ENCODE data around the gene NTRK3.

NTRK3 gene

DNA sequence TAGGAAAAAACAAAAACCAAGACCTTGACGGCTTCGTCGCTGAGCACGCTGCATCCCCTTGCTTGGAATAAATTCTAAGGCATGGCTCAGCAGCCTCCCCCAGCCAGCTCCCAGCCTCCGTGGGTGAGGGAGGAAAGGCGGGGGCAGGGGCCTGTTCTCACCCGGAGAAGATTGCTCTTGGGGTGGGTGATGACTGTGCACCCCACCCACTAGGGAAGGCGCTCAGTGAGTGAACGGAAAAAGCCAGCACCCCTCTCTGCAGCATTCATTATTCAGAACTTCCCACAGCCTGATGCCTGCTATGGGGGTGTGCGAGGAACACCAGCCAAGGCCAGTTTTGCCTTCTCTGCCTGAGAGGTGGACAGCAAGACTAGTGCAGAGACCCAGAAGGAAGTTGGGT is 19.3 kb upstream of the NTRK3 start:
- Histone ChIP-seq H3K4me2 (ENCODE audit: low read length) (no peak overlapping the region), H3K18ac (ENCODE audit: low read length) (no peak overlapping the region), H3K79me2 (ENCODE audit: control insufficient read depth, insufficient read depth, low read length, poor library complexity) (no peaks in the 10 kb centered on the region), H3K23ac (ENCODE audit: low read length) (no peak overlapping the region), H3K36me3 (ENCODE audit: control insufficient read depth in 1 of 2, insufficient read depth in 2 of 2, low read length in 2 of 2) (no peaks in the 10 kb centered on the region), H2AFZ (ENCODE audit: insufficient read depth, low read length, poor library complexity) (no peak overlapping the region), H3K9ac (ENCODE audit: low read length) (no peak overlapping the region), H4K91ac (ENCODE audit: low read depth, low read length) (no peak overlapping the region), H2BK12ac (ENCODE audit: low read length) (no peak overlapping the region), H2BK5ac (ENCODE audit: low read depth, low read length, poor library complexity) (no peak overlapping the region), H3K27ac (ENCODE audit: low read depth, low read length) (no peak overlapping the region), H3K79me1 (ENCODE audit: low read length) (no peaks in the 10 kb centered on the region), H3K9me3 (ENCODE audit: insufficient read depth, low read depth, low read length) (peaks cover 3% of the 10 kb centered on the region), H3K4me3 (ENCODE audit: low read depth, low read length) (no peak overlapping the region), H3K14ac (ENCODE audit: low read length) (no peak overlapping the region), H3K4me1 (ENCODE audit: control insufficient read depth in 1 of 2, insufficient read depth in 2 of 2, low read length in 2 of 2) (no peaks in the 10 kb centered on the region), H4K8ac (ENCODE audit: low read depth, low read length) (no peak overlapping the region), H3K4ac (ENCODE audit: low read depth, low read length) (no peak overlapping the region), H3K27me3 (ENCODE audit: insufficient read depth, low read length) (no peaks in the 10 kb centered on the region), H2AK5ac (ENCODE audit: low read length) (no peak overlapping the region), H4K12ac (ENCODE audit: low read depth, low read length) (no peak overlapping the region), H2BK120ac (ENCODE audit: insufficient read depth, low read length, poor library complexity) (no peak overlapping the region)
- no peak for DNase-seq
- no CpG with 5 or more reads among the region's 10 CpGs for WGBS (ENCODE audit: extremely low coverage, insufficient coverage, insufficient read length)

DNA sequence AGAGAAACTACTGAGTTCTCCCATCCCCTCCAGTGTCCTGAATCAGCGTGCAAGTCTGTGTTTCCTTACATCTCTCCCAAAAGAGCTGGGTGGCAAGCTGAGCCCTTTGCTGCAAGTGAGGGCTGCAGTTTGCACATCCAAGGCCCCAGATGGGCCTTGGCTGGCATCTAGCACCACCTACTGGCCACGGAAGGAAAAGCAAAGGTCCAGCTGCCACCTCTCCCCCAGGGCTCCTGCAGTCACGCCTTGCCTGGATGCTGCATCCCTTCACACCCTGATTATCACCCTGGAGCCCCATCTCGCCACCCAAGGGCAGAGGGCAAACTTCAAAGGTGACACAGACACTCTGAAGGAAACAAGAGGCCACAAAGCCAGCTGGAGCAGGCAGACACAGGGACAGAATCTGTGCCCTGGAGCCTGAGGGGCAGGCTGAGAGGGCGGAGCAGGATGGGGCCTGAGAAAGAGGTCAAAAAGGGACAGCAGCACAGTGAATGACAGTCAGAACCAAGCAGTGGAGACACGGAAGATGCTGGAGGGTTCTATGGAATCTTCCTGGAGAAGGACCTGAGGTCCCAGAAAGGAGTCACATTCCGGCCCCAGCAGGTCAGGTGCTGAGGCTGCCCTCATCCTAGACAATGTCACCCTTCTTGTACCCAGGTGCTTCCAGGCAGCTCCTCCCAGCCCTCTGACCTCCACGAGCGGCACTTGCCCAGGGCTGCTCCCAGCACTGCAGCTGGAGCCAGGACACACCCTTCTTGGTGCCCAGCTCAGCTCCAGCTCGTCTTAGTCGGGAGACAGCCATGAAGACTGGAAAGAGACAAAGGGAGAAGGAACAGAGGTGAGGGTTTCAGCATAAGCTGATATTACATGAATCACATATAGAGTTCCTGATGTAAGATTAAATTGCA is 18.3 kb upstream of the NTRK3 start:
- Histone ChIP-seq H3K18ac (ENCODE audit: low read length) (no peak overlapping the region), H3K4me1 (ENCODE audit: control insufficient read depth in 1 of 2, insufficient read depth in 2 of 2, low read length in 2 of 2) (no peaks in the 10 kb centered on the region), H3K4ac (ENCODE audit: low read depth, low read length) (no peak overlapping the region), H2BK12ac (ENCODE audit: low read length) (no peak overlapping the region), H3K79me2 (ENCODE audit: control insufficient read depth, insufficient read depth, low read length, poor library complexity) (no peaks in the 10 kb centered on the region), H4K91ac (ENCODE audit: low read depth, low read length) (no peak overlapping the region), H2AFZ (ENCODE audit: insufficient read depth, low read length, poor library complexity) (no peak overlapping the region), H4K8ac (ENCODE audit: low read depth, low read length) (no peak overlapping the region), H3K27me3 (ENCODE audit: insufficient read depth, low read length) (no peaks in the 10 kb centered on the region), H3K27ac (ENCODE audit: low read depth, low read length) (no peak overlapping the region), H3K9me3 (ENCODE audit: insufficient read depth, low read depth, low read length) (peaks cover 3% of the 10 kb centered on the region), H3K4me2 (ENCODE audit: low read length) (no peak overlapping the region), H2BK120ac (ENCODE audit: insufficient read depth, low read length, poor library complexity) (no peak overlapping the region), H2BK5ac (ENCODE audit: low read depth, low read length, poor library complexity) (no peak overlapping the region), H4K12ac (ENCODE audit: low read depth, low read length) (no peak overlapping the region), H3K9ac (ENCODE audit: low read length) (no peak overlapping the region), H3K23ac (ENCODE audit: low read length) (no peak overlapping the region), H3K36me3 (ENCODE audit: control insufficient read depth in 1 of 2, insufficient read depth in 2 of 2, low read length in 2 of 2) (no peaks in the 10 kb centered on the region), H3K4me3 (ENCODE audit: low read depth, low read length) (no peak overlapping the region), H2AK5ac (ENCODE audit: low read length) (no peak overlapping the region), H3K79me1 (ENCODE audit: low read length) (no peaks in the 10 kb centered on the region), H3K14ac (ENCODE audit: low read length) (no peak overlapping the region)
- no CpG with 5 or more reads among the region's 11 CpGs for WGBS (ENCODE audit: extremely low coverage, insufficient coverage, insufficient read length)
- peak; percentile 44 to 80 for DNase-seq

GRCh38 chr15:88272421-88272820 is 15.9 kb upstream of the NTRK3 start:
- Histone ChIP-seq H4K8ac (ENCODE audit: low read depth, low read length) (no peak overlapping the region), H3K4ac (ENCODE audit: low read depth, low read length) (no peak overlapping the region), H3K27me3 (ENCODE audit: insufficient read depth, low read length) (no peaks in the 10 kb centered on the region), H3K79me2 (ENCODE audit: control insufficient read depth, insufficient read depth, low read length, poor library complexity) (no peaks in the 10 kb centered on the region), H3K18ac (ENCODE audit: low read length) (no peak overlapping the region), H3K4me3 (ENCODE audit: low read depth, low read length) (no peak overlapping the region), H4K91ac (ENCODE audit: low read depth, low read length) (no peak overlapping the region), H3K9me3 (ENCODE audit: insufficient read depth, low read depth, low read length) (peaks cover 3% of the 10 kb centered on the region), H2AK5ac (ENCODE audit: low read length) (no peak overlapping the region), H4K12ac (ENCODE audit: low read depth, low read length) (no peak overlapping the region), H3K36me3 (ENCODE audit: control insufficient read depth in 1 of 2, insufficient read depth in 2 of 2, low read length in 2 of 2) (no peaks in the 10 kb centered on the region), H3K23ac (ENCODE audit: low read length) (no peak overlapping the region), H3K79me1 (ENCODE audit: low read length) (no peaks in the 10 kb centered on the region), H3K4me2 (ENCODE audit: low read length) (no peak overlapping the region), H3K27ac (ENCODE audit: low read depth, low read length) (no peak overlapping the region), H2BK120ac (ENCODE audit: insufficient read depth, low read length, poor library complexity) (no peak overlapping the region), H3K9ac (ENCODE audit: low read length) (no peak overlapping the region), H2BK12ac (ENCODE audit: low read length) (no peak overlapping the region), H3K4me1 (ENCODE audit: control insufficient read depth in 1 of 2, insufficient read depth in 2 of 2, low read length in 2 of 2) (no peaks in the 10 kb centered on the region), H3K14ac (ENCODE audit: low read length) (no peak overlapping the region), H2BK5ac (ENCODE audit: low read depth, low read length, poor library complexity) (no peak overlapping the region), H2AFZ (ENCODE audit: insufficient read depth, low read length, poor library complexity) (no peak overlapping the region)
- no CpG with 5 or more reads among the region's 2 CpGs for WGBS (ENCODE audit: extremely low coverage, insufficient coverage, insufficient read length)
- no peak for DNase-seq

DNA sequence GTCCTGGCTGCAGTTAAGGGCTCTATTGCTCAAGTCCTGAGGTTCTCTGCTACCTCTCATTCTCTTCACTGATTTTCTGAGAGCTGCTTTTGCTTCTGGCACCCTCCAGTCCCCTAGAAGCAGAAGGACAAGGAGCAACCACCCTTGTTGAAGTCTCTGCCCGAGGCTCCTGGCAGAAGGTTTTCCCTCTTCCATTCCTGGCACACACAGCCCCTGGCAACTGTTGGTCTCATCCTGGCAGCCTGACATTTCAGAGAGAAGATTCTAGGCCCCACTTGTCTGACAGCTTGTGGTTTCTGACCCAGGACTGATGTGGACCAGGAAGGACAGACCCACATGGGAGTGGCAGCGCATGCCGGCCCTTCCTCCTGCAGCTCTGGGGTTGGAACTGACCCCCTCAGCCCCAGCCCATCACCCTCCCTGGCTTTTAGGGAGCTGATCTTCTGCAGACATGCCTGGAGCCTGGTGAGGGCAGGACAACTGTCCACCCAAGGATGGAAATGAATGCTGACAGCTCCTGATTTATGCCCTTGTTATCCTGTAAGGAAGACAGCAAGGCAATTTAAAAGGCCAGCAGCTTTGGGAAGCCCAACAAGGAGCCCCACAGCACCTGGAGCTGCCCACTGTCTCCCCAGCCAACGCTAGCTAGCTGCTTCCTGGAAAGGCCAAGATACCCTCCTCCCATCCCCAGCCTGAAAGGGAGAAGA is 13.0 kb upstream of the NTRK3 start:
- Histone ChIP-seq H3K79me2 (ENCODE audit: control insufficient read depth, insufficient read depth, low read length, poor library complexity) (no peaks in the 10 kb centered on the region), H3K27me3 (ENCODE audit: insufficient read depth, low read length) (no peaks in the 10 kb centered on the region), H3K23ac (ENCODE audit: low read length) (no peak overlapping the region), H2AK5ac (ENCODE audit: low read length) (no peak overlapping the region), H2BK5ac (ENCODE audit: low read depth, low read length, poor library complexity) (no peak overlapping the region), H2BK12ac (ENCODE audit: low read length) (no peak overlapping the region), H3K27ac (ENCODE audit: low read depth, low read length) (no peak overlapping the region), H3K79me1 (ENCODE audit: low read length) (no peaks in the 10 kb centered on the region), H3K9me3 (ENCODE audit: insufficient read depth, low read depth, low read length) (peaks cover 1% of the 10 kb centered on the region), H3K4ac (ENCODE audit: low read depth, low read length) (no peak overlapping the region), H3K14ac (ENCODE audit: low read length) (no peak overlapping the region), H4K91ac (ENCODE audit: low read depth, low read length) (no peak overlapping the region), H4K12ac (ENCODE audit: low read depth, low read length) (no peak overlapping the region), H2BK120ac (ENCODE audit: insufficient read depth, low read length, poor library complexity) (no peak overlapping the region), H3K4me3 (ENCODE audit: low read depth, low read length) (no peak overlapping the region), H3K36me3 (ENCODE audit: control insufficient read depth in 1 of 2, insufficient read depth in 2 of 2, low read length in 2 of 2) (no peaks in the 10 kb centered on the region), H3K18ac (ENCODE audit: low read length) (no peak overlapping the region), H4K8ac (ENCODE audit: low read depth, low read length) (no peak overlapping the region), H3K4me1 (ENCODE audit: control insufficient read depth in 1 of 2, insufficient read depth in 2 of 2, low read length in 2 of 2) (no peaks in the 10 kb centered on the region), H2AFZ (ENCODE audit: insufficient read depth, low read length, poor library complexity) (no peak overlapping the region), H3K9ac (ENCODE audit: low read length) (no peak overlapping the region), H3K4me2 (ENCODE audit: low read length) (no peak overlapping the region)
- no CpG with 5 or more reads among the region's 4 CpGs for WGBS (ENCODE audit: extremely low coverage, insufficient coverage, insufficient read length)
- DNase-seq = no peak

Data from trophoblast cell (in vitro differentiated cells and primary cell).